Heart left ventricle (tissue), 13 donors: ENCODE data around the gene LRRC58.
"Not testable (repeated sequence)": the region's sequence is repeated elsewhere in the genome, so short reads cannot be mapped to it uniquely, and the experiment has no call there.

Experiments
- CTCF ChIP-seq, 12 donors: fragments of 200-600 bp; sonication (generic) in 4 of 12; IDR thresholded peaks; one replicate each; pipeline versions ENCODE4 v1.5.0 to v1.8.0; 2018 to 2022; ENCODE audit warnings: antibody characterized with exemption in 12 of 12, mild to moderate bottlenecking in 5 of 12
- POLR2A ChIP-seq, 2 donors: fragments of 450-650 bp; IDR thresholded peaks; one replicate each; pipeline ENCODE4 v1.6.1; 2017; ENCODE audit warnings: antibody characterized with exemption in 2 of 2, mild to moderate bottlenecking in 2 of 2, moderate library complexity in 2 of 2
- donor health status: ischemic (EF 13 %, LVEDD 7.1; RV severe dilation, severe dysfunction).
- donor health status: DM: no; HTN: yes; CAD: no.
- donor health status: DM: no; HTN: no; CAD: no.
- donor health status: ischemic (EF 25% LVEDD 6.9; RV normal size, moderate dysfunction).
- donor health status: ischemic (EF 25% LVEDD 5.7; RV mildly dilated, moderate dysfunction).
- donor health status: ischemic (EF 35%, LVEDD 5.7; RV mildly dilated, moderate dysfunction).
- donor health status: nonischemic (EF 11% LVEDD 7.7; RV severe dilation, severe dysfunction).
- donor health status: DM: yes; HTN: yes; CAD: no.
- donor health status: PGD.
- donor health status: ischemic (EF 29% LVEDD 5.4; RV normal size, mild dysfunction).
- donor health status: nonischemic (EF 23%, LVEDD 6.1; RV moderate dilation, normal function).

- not testable (repeated sequence) for TF ChIP-seq CTCF, POLR2A (IDR thresholded peaks at IDR 0.05)
Measured at GRCh38 chr3:120291552-120291951, 57.6 kb downstream of the LRRC58 start.
